HK-2 (cell line): ENCODE data around the gene BMS1.
"Not testable (repeated sequence)": the region's sequence is repeated elsewhere in the genome, so short reads cannot be mapped to it uniquely, and the experiment has no call there.

ENCODE experiments used
- DNase-seq: peaks from one replicate; pipeline ENCODE4 v3.0.0-alpha.2; 2018; ENCODE audit not compliant: unreplicated experiment

Gene BMS1

GRCh38 chr10:42866115-42866995 lies 83.8 kb downstream of the BMS1 start:
- peak; percentile 86 for DNase-seq

GRCh38 chr10:42867571-42867970 lies 85.0 kb downstream of the BMS1 start:
- no peak for DNase-seq

DNA sequence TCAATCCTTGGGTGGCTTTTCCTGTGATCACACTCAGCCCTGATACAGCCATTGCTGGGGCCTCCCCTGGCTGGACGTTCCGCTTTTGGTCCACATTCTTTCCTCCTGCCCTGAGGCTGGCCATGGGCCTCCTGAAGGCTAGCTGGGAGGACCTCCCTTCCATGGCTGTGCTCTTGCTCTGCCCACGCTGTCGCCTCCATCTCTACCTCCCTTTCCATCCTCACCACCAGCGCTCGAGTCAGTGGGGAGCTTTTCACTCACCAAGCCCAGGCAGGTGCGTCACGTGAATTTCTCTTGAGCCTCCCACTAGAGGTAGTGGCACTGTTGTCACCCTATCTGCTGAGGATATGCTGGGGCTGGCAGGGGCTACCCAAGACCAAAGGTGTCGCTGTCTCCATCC lies 85.9 kb downstream of the BMS1 start:
- no peak for DNase-seq

DNA sequence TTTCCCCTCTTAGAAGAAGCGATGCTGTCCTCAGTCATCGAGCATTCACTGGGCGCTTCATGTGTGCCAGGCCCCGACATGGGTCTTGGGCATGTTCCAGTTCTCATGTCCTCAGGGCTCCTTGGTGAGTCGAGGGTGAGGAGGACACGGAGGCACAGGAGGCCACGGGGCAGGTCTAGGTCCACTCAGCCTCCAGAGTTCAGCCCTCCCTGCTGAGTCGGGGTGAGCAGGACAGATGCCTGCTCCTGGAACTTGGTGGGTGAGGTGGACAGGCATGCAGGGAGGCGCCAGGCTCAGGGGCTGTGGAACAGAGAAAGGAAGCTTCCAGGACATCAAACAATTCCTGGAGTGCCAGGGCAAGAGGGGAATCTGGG lies 87.4 kb downstream of the BMS1 start:
- DNase-seq = no peak

DNA sequence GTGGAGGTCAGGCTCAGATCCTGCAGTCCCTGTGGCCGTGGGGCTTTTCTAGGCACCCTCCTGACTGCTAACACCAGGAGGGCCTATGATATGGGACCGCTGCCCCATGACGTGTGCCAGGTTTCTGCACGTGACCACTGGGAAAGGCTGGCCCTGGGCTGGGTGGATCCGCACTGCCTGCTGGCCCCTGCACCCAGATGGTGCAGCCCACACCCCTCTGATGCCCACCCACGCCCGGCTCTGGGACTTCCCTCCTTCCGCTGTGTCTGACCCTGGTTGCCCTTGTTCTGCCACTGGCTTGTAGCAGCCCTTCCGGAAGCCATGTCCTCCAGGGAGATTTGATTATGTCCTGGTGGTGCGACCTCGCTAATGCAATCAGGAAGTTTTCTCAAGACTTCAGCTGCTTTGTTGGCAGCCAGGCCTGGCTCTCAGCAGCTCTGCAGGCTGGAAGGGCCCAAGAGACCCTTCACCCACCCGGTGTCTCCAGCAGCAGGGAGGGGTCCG lies 88.6 kb downstream of the BMS1 start:
- DNase-seq = not testable (repeated sequence)

DNA sequence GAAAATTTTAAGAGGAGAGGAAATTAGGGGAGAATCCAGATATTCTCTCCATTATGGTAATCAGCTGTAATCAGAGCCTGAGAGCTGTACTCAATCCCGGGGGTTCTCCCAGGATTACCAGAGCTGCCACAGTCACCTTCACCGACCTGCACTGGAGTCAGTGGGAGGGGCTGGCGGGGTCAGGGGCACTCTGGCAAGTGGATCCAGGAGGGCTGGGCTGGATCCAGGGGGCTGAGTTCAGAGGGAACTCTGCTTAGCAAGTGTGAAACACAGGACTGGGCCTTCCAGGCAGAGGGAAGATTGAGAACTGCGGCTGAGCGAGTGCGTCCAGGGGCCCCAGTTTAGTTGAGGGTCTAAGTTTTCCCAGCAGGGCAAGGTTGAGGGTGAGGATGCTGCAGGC lies 89.2 kb downstream of the BMS1 start:
- DNase-seq = no peak

DNA sequence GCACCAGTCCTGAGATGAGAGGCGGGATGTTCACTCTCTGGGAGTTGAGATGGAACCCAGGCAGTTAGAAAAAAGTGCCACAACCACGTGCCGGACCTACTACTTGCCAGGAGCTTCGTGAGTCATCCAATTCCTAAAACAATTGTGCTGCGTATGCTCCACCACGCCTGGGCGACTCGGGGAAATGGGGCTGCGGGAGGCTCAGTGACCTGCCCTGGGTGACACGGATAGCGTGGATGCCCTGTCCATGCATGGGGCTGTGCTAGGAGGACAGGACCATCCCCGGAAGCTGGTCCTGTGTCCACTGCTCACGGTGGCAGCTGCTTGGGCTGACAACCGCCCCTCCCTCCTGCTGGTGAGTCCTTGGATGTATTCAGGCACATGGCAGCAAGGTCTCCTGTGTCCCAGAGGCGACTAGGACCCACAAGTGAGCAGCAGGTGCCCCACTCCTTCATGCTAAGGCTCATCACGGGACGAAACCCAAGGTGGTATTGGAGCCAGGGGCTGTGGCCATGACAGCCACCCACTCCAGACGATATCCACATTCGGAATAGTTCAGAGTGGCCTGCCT lies 90.4 kb downstream of the BMS1 start:
- DNase-seq = peak; percentile 66

DNA sequence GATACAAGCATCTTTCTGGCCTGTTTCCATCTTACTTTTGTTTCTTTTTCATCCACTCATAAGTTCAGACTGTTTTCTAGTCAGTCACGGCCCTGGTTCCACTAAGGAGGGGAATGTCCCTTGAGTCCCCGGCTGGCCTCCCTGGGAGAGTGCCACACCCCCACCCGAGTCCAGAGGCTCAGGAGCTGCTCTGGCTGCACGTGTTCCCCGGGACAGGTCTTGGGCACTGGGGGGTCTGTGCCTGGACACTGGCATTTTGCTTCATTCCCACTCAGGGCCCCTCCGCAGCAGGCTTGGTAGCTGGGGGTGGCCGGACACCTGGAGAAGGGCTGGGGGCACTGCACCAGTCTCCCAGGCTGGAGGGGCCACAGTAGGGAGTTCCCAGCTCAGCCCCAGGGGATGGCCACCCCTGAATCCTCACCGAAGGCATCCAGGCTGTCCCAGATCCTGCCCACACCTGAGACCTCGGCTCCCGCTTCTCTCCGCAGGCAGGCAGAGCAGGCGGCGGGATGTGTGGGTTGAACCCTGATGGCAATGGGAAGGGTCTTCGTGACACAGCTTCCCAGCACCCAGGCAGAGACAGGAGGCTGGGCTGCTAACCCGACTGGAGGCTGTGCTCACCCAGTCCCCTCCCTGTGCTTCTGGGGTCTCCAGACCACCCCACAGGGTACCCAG lies 92.3 kb downstream of the BMS1 start:
- no peak for DNase-seq

DNA sequence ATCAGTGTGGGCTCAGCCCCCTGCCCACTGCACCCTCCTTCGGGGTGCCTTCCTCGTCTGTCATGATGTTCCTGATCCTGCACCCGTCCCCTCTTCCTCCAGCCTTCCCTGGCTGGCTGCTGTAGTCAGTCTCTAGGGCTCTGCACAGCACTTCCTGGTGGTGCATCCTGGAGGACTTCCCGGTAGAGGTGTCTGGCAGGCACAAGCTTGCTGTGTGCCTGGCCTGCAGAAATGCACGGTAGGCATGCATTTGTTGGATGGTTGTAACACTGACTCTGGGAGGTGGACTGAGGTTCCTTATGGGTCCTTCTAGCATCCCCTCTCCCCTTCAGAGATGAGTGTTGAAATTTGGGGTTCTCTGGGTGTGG lies 92.8 kb downstream of the BMS1 start:
- no peak for DNase-seq

DNA sequence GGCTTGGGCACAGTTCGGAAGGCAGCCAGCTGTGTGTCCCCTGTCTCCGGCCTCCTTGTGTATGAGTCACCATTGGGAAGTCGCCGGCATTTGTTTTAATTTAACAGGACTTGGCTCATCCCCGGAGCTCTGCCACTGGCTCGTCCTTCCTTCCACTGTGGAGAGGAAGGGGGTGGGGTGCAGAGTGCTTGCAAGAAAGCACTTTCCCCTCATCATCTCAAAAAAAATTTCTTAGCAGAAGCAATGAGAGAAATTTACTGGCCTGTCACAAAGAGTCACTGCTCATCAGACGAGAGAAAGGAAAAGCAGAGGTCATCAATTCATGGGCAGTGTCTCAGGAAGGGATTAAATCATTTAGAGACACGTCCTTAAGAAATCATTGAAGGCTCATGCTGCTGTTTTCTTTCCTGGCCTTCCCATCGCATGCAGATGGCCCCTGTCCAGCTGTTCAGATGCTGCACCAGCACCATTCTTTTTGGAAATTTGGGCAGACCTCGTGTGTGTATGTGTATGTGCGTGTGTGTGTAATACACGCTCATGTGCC lies 93.3 kb downstream of the BMS1 start:
- DNase-seq = peak; percentile 61

- DNase-seq = no peak
Measured at GRCh38 chr10:42876476-42876875, 93.9 kb downstream of the BMS1 start.

DNA sequence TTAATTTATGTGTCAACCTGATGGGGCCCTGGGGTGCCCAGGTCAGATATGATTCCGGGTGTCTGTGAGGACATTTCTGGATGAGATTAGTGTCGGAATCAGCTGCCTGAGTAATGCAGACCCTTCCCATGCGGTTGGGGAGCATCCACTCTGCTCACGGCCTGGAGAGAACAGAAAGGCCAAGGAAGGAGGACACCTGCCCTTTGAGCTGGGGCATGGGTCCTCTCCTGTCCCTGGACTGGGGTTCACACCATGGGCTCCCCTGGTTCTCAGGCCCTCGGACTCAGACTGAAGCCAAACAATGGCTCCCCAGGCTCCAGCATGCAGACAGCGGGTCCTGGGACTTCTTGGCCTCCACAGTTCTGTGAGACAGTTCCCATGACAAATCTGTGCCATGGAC lies 94.3 kb downstream of the BMS1 start:
- no peak for DNase-seq

GRCh38 chr10:42877496-42878030 lies 95.0 kb downstream of the BMS1 start:
- no peak for DNase-seq

- DNase-seq = no peak
Measured at GRCh38 chr10:42878134-42878820, 95.7 kb downstream of the BMS1 start.

DNA sequence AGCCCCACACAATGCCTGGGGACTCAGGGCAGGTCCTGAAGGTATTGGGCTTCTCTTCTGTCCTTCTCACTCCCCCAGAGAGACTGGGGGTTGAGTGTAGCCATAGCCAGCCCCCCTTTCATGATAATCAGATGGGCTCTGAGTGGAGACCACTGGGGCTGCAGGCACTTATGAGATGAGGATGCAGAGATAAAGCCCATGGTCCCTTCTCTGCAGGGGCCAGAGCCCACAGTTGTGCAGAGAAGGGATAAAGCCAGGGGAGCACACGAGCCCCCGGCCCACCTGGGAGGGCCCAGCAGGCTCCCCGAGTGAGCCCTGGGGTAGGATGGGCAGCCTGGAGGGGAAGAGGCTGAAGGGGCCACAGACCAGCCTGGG lies 96.2 kb downstream of the BMS1 start:
- no peak for DNase-seq

- DNase-seq = no peak
Measured at GRCh38 chr10:42879380-42880254, 97.0 kb downstream of the BMS1 start.

GRCh38 chr10:42880255-42880620 lies 97.6 kb downstream of the BMS1 start:
- DNase-seq = no peak

DNA sequence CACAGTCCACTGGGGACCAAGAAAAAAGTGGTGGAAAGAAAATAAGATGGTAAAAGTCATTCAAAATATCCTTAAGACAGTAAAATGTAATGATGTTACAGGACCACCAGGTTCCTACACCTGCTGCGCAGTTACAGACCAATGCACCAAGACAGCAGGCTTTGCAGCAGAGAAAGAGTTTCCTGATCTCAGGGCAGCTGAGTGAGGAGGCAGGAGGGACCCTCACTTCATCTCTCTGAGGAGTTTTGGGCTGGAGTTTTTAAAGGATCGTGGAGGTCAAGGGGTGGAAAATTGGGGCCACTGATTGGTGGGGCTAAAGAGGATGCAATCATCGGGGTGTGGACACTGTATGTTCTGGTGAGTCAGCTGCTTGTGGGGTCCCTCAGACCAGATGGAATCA lies 100.0 kb downstream of the BMS1 start:
- no peak for DNase-seq
